Melanocyte of skin (primary cell): Measurements from ENCODE around the gene MAU2. TPM values are rescaled to one million over a fixed set of nuclear protein-coding genes. Genes with fewer than 3 reads are reported as not detected.

Experiments used
- total RNA-seq, 2 donors: library from RNA; depleted of rRNA; stranded (reverse); fragments of >200 nt; gene quantifications; 2 replicates each; pipeline ENCODE4 v1.2.3, GENCODE V29; 2012

The MAU2 gene
- 10 to 100 TPM; 31.3 to 41.0 TPM for total RNA-seq

DNA sequence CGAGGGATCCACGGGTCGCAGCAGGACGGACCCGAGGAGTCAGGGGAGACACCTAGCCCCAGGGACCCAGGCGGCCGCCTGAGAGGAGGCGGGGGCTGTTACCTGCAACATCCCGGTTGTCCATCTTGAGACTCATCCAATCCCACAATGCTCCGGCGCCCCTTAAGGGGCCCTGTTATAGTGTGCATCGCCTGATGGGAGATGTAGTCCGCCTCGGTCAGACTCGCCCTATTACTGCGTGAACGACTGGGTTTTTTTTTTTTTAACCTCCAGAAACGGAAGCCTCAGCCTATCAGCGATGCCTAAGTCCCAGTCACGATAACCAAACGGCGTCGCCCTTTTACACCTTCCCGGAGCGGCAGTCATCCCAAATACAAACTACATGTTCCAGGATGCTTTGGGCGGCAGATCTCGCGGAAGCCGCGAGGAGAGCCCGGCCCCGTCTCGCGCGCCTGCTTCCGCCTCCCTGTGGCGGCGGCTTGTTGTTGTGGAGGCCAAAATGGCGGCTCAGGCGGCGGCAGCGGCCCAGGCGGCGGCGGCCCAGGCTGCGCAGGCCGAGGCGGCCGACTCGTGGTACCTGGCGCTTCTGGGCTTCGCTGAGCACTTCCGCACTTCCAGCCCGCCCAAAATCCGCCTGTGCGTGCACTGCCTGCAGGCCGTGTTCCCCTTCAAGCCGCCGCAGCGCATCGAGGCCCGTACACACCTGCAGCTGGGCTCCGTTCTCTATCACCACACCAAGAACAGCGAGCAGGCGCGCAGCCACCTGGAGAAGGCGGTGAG lies at the start of gene MAU2, which contains the start of gene SUGP1:
Gene MAU2, plus strand, starts transcription at position 469 of the 780 bp plus-strand sequence. Its CDS starts 31 bp downstream, at position 500.
Gene SUGP1, minus strand, starts transcription at position 149 of the 780 bp plus-strand sequence. Its CDS starts 13 bp downstream, at position 136.

GRCh38 chr19:19404879-19405860 lies 84.5 kb downstream of the MAU2 start, which contains the start of gene GATAD2A:
TSS of gene GATAD2A (plus strand) at chr19:19405675. CDS start at chr19:19465346, 59,671 bp downstream.

Other genes starting within 250 kb of the MAU2 start
- 10 to 100 TPM; 27.5 to 37.6 TPM for gene TMEM161A, start 182.4 kb upstream of the MAU2 start, total RNA-seq
- gene MEF2B, start 150.6 kb upstream of the MAU2 start, total RNA-seq, result under 1 TPM in 1 of 2 donors, not detected in 1; 1.00 TPM
- 10 to 100 TPM; 14.8 to 27.0 TPM for gene BORCS8, start 128.7 kb upstream of the MAU2 start, total RNA-seq
- gene RFXANK, start 128.6 kb upstream of the MAU2 start, total RNA-seq, result 10 to 100 TPM; 54.7 to 81.9 TPM
- gene NR2C2AP, start 117.4 kb upstream of the MAU2 start, total RNA-seq, result 10 to 100 TPM in 1 of 2 donors, 1 to 10 TPM in 1; 5.9 to 19.0 TPM
- gene NCAN, start 108.9 kb upstream of the MAU2 start, total RNA-seq, result under 1 TPM in 1 of 2 donors, not detected in 1; under 0.01 TPM
- gene TM6SF2, start 47.5 kb upstream of the MAU2 start, total RNA-seq, result under 1 TPM in 1 of 2 donors, not detected in 1; under 0.01 TPM
- 10 to 100 TPM; 17.6 to 30.3 TPM for gene SUGP1, start 320 bp upstream of the MAU2 start, total RNA-seq
- gene GATAD2A, start 84.8 kb downstream of the MAU2 start, total RNA-seq, result 10 to 100 TPM; 80.2 to 89.9 TPM
- 1 to 10 TPM in 1 of 2 donors, under 1 TPM in 1; 0.67 to 1.0 TPM for gene TSSK6, start 194.7 kb downstream of the MAU2 start, total RNA-seq
- gene NDUFA13, start 195.4 kb downstream of the MAU2 start, total RNA-seq, result 100 to 1,000 TPM; 147 to 161 TPM
- gene YJEFN3, start 208.1 kb downstream of the MAU2 start, total RNA-seq, result under 1 TPM; 0.33 to 0.34 TPM
- gene CILP2, start 217.4 kb downstream of the MAU2 start, total RNA-seq, result under 1 TPM in 1 of 2 donors, not detected in 1; 0.33 TPM